Effector memory CD8-positive, alpha-beta T cell (primary cell): ENCODE measurements around the gene TOP2A.
"Not testable (repeated sequence)": the region's sequence is repeated elsewhere in the genome, so short reads cannot be mapped to it uniquely, and the experiment has no call there.

Experiments
- ATAC-seq: fragments of 150-1000 bp; cut with Tn5 transposase; replicated peaks from 2 replicates; pipeline ENCODE4 v1.10.0; 2021; ENCODE audit warnings: mild to moderate bottlenecking, moderate library complexity
- DNase-seq, 3 experiments: peaks; one replicate each; pipeline ENCODE4 v3.0.0; 2021
- H3K27ac Mint-ChIP-seq, 2 donors: one replicate each; pipeline ENCODE4 v1.8.0; 2022; ENCODE audit warnings: mild to moderate bottlenecking in 2 of 2, mixed read lengths in 2 of 2, moderate library complexity in 2 of 2
- H3K27me3 Mint-ChIP-seq, 2 donors: one replicate each; pipeline ENCODE4 v1.8.0; 2022; ENCODE audit warnings: mixed read lengths in 2 of 2
- H3K36me3 Mint-ChIP-seq: one replicate; pipeline ENCODE4 v1.8.0; 2022; ENCODE audit warnings: mild to moderate bottlenecking, moderate library complexity, mixed read lengths; ENCODE audit not compliant: insufficient read depth
- H3K4me1 Mint-ChIP-seq, 2 donors: one replicate each; pipeline ENCODE4 v1.8.0; 2022; ENCODE audit warnings: low read depth in 2 of 2, mixed read lengths in 2 of 2
- H3K4me3 Mint-ChIP-seq, 2 donors: one replicate each; pipeline ENCODE4 v1.8.0; 2022; ENCODE audit warnings: mild to moderate bottlenecking in 2 of 2, mixed read lengths in 2 of 2, moderate library complexity in 2 of 2
- H3K9me3 Mint-ChIP-seq, 2 donors: one replicate each; pipeline ENCODE4 v1.8.0; 2022; ENCODE audit warnings: mixed read lengths in 2 of 2

The TOP2A gene

GRCh38 chr17:40430272-40431230, 12.9 kb upstream of the TOP2A start:
- no peak for DNase-seq
- H3K4me3 Mint-ChIP-seq: no peak overlapping the region
- ATAC-seq: no peak
- H3K4me1 Mint-ChIP-seq: peaks cover 17 to 22% of the 10 kb centered on the region in 2 donors
- no peak overlapping the region for H3K27ac Mint-ChIP-seq
- H3K9me3 Mint-ChIP-seq: no peaks in the 10 kb centered on the region
- peaks cover 0 to 11% of the 10 kb centered on the region in 2 donors for H3K27me3 Mint-ChIP-seq
- peaks cover 5% of the 10 kb centered on the region for H3K36me3 Mint-ChIP-seq

GRCh38 chr17:40427002-40427491, 9.4 kb upstream of the TOP2A start:
- peaks cover 18 to 22% of the 10 kb centered on the region in 2 donors for H3K4me1 Mint-ChIP-seq
- peak overlapping the region in 1 of 2 donors; percentile 46 for H3K27ac Mint-ChIP-seq
- no peaks in the 10 kb centered on the region for H3K9me3 Mint-ChIP-seq
- peaks cover 5% of the 10 kb centered on the region for H3K36me3 Mint-ChIP-seq
- ATAC-seq: peak; percentile 87
- H3K27me3 Mint-ChIP-seq: peaks cover 0 to 11% of the 10 kb centered on the region in 2 donors
- H3K4me3 Mint-ChIP-seq: no peak overlapping the region
- DNase-seq: no peak

- no peak for ATAC-seq
- no peaks in the 10 kb centered on the region for H3K9me3 Mint-ChIP-seq
- no peaks in the 10 kb centered on the region for H3K27me3 Mint-ChIP-seq
- no peak overlapping the region for H3K4me3 Mint-ChIP-seq
- peaks cover 18 to 22% of the 10 kb centered on the region in 2 donors for H3K4me1 Mint-ChIP-seq
- no peak overlapping the region for H3K27ac Mint-ChIP-seq
- no peak for DNase-seq
- peaks cover 5% of the 10 kb centered on the region for H3K36me3 Mint-ChIP-seq
Observed at GRCh38 chr17:40425741-40426140, 8.0 kb upstream of the TOP2A start.

GRCh38 chr17:40422990-40423633, 5.4 kb upstream of the TOP2A start:
- Mint-ChIP-seq H3K9me3 (no peaks in the 10 kb centered on the region), H3K4me1 (peaks cover 18 to 26% of the 10 kb centered on the region in 2 donors), H3K27ac (no peak overlapping the region), H3K36me3 (peaks cover under 1% of the 10 kb centered on the region), H3K27me3 (no peaks in the 10 kb centered on the region), H3K4me3 (no peak overlapping the region)
- ATAC-seq (no peak), DNase-seq (no peak)

- peaks cover 8% of the 10 kb centered on the region for H3K36me3 Mint-ChIP-seq
- no peaks in the 10 kb centered on the region for H3K27me3 Mint-ChIP-seq
- ATAC-seq: no peak
- no peak overlapping the region for H3K27ac Mint-ChIP-seq
- no peak for DNase-seq
- H3K4me1 Mint-ChIP-seq: peaks cover 5 to 14% of the 10 kb centered on the region in 2 donors
- no peaks in the 10 kb centered on the region for H3K9me3 Mint-ChIP-seq
- H3K4me3 Mint-ChIP-seq: peak overlapping the region; percentile 41 to 43
Observed at GRCh38 chr17:40419559-40420331, 2.0 kb upstream of the TOP2A start.

- no peak for ATAC-seq
- Mint-ChIP-seq H3K27ac (peak overlapping the region; percentile 2 to 84), H3K4me3 (peak overlapping the region; percentile 81 to 92), H3K4me1 (peaks cover 5 to 14% of the 10 kb centered on the region in 2 donors), H3K9me3 (no peaks in the 10 kb centered on the region), H3K27me3 (no peaks in the 10 kb centered on the region), H3K36me3 (peaks cover 8% of the 10 kb centered on the region)
- no peak for DNase-seq
Observed at GRCh38 chr17:40418428-40418706, 671 bp upstream of the TOP2A start.

- no peaks in the 10 kb centered on the region for H3K27me3 Mint-ChIP-seq
- H3K4me1 Mint-ChIP-seq: peaks cover 5 to 14% of the 10 kb centered on the region in 2 donors
- H3K27ac Mint-ChIP-seq: peak overlapping the region in 1 of 2 donors; percentile 84
- ATAC-seq: peak; percentile 9
- peak in 1 of 3 experiments; percentile 22 for DNase-seq
- H3K36me3 Mint-ChIP-seq: peaks cover 8% of the 10 kb centered on the region
- peak overlapping the region; percentile 81 to 92 for H3K4me3 Mint-ChIP-seq
- H3K9me3 Mint-ChIP-seq: no peaks in the 10 kb centered on the region
Observed at GRCh38 chr17:40417258-40417608, 463 bp downstream of the TOP2A start.

GRCh38 chr17:40416671-40417070, 1.0 kb downstream of the TOP2A start:
- peaks cover 5 to 14% of the 10 kb centered on the region in 2 donors for H3K4me1 Mint-ChIP-seq
- H3K27ac Mint-ChIP-seq: no peak overlapping the region
- H3K36me3 Mint-ChIP-seq: peaks cover 8% of the 10 kb centered on the region
- no peaks in the 10 kb centered on the region for H3K27me3 Mint-ChIP-seq
- no peak for DNase-seq
- H3K9me3 Mint-ChIP-seq: no peaks in the 10 kb centered on the region
- no peak for ATAC-seq
- peak overlapping the region; percentile 81 to 92 for H3K4me3 Mint-ChIP-seq

GRCh38 chr17:40415390-40415789, 2.3 kb downstream of the TOP2A start:
- H3K27me3 Mint-ChIP-seq: no peaks in the 10 kb centered on the region
- peak overlapping the region in 1 of 2 donors; percentile 51 for H3K27ac Mint-ChIP-seq
- no peak overlapping the region for H3K4me3 Mint-ChIP-seq
- H3K36me3 Mint-ChIP-seq: peaks cover 8% of the 10 kb centered on the region
- DNase-seq: no peak
- H3K9me3 Mint-ChIP-seq: no peaks in the 10 kb centered on the region
- peaks cover 5 to 14% of the 10 kb centered on the region in 2 donors for H3K4me1 Mint-ChIP-seq
- no peak for ATAC-seq

GRCh38 chr17:40414312-40414711, 3.4 kb downstream of the TOP2A start:
- H3K27ac Mint-ChIP-seq, H3K27me3 Mint-ChIP-seq, H3K4me3 Mint-ChIP-seq, H3K36me3 Mint-ChIP-seq, H3K9me3 Mint-ChIP-seq, DNase-seq, ATAC-seq: not testable (repeated sequence)
- H3K4me1 Mint-ChIP-seq: peaks cover 5 to 12% of the 10 kb centered on the region in 2 donors

- peaks cover 5 to 8% of the 10 kb centered on the region in 2 donors for H3K4me1 Mint-ChIP-seq
- no peak overlapping the region for H3K4me3 Mint-ChIP-seq
- DNase-seq: no peak
Observed at GRCh38 chr17:40412880-40413279, 4.8 kb downstream of the TOP2A start.

GRCh38 chr17:40411821-40412220, 5.9 kb downstream of the TOP2A start:
- no peaks in the 10 kb centered on the region for H3K9me3 Mint-ChIP-seq
- H3K27ac Mint-ChIP-seq: no peak overlapping the region
- no peak overlapping the region for H3K4me3 Mint-ChIP-seq
- H3K27me3 Mint-ChIP-seq: no peaks in the 10 kb centered on the region
- no peak for DNase-seq
- peaks cover 0 to 1% of the 10 kb centered on the region in 2 donors for H3K4me1 Mint-ChIP-seq
- ATAC-seq: no peak
- peaks cover 4% of the 10 kb centered on the region for H3K36me3 Mint-ChIP-seq

More at GRCh38 chr17:40412880-40413279, 4.8 kb downstream of the TOP2A start:
- ATAC-seq: no peak
- no peak overlapping the region for H3K27ac Mint-ChIP-seq
- no peaks in the 10 kb centered on the region for H3K27me3 Mint-ChIP-seq
- H3K36me3 Mint-ChIP-seq: peaks cover 10% of the 10 kb centered on the region
- no peaks in the 10 kb centered on the region for H3K9me3 Mint-ChIP-seq

GRCh38 chr17:40410082-40410481, 7.6 kb downstream of the TOP2A start:
- no peaks in the 10 kb centered on the region for H3K27me3 Mint-ChIP-seq
- H3K4me3 Mint-ChIP-seq: no peak overlapping the region
- H3K36me3 Mint-ChIP-seq: peaks cover 4% of the 10 kb centered on the region
- no peaks in the 10 kb centered on the region for H3K4me1 Mint-ChIP-seq
- ATAC-seq (no peak), DNase-seq (no peak)
- H3K27ac Mint-ChIP-seq: peak overlapping the region in 1 of 2 donors; percentile 12
- H3K9me3 Mint-ChIP-seq: no peaks in the 10 kb centered on the region
